Testis (tissue), 3 donors: ENCODE data around the gene CCDC43. TPM values are rescaled to one million over a fixed set of nuclear protein-coding genes. Genes with fewer than 3 reads are reported as not detected.

ENCODE experiments used
- DNase-seq: peaks from one replicate; pipeline ENCODE4 v3.0.0-alpha.2; 2019
- H3K27ac ChIP-seq, 2 donors: fragments of 200-600 bp; sonication (generic); one replicate each; pipeline ENCODE4 v1.5.1; 2019
- H3K27me3 ChIP-seq: fragments of 200-600 bp; sonication (generic); one replicate; pipeline ENCODE4 v1.5.1; 2019
- H3K36me3 ChIP-seq: fragments of 200-600 bp; sonication (generic); one replicate; pipeline ENCODE4 v1.5.1; 2017; ENCODE audit warnings: low read depth; ENCODE audit errors: missing control alignments
- H3K4me1 ChIP-seq: fragments of 200-600 bp; sonication (generic); one replicate; pipeline ENCODE4 v1.5.1; 2019
- H3K4me3 ChIP-seq, 2 donors: fragments of 200-600 bp; sonication (generic); one replicate each; pipeline ENCODE4 v1.5.1; 2017 to 2019
- H3K9me3 ChIP-seq: fragments of 200-600 bp; sonication (generic); one replicate; pipeline ENCODE4 v1.5.1; 2017
- CTCF ChIP-seq, 3 experiments: fragments of 450-650 bp in 2 of 3; fragments of 200-600 bp in 1 of 3; sonication (generic) in 1 of 3; IDR thresholded peaks; one replicate each; pipeline ENCODE4 v1.5.1; 2016 to 2019; ENCODE audit warnings: antibody characterized with exemption in 3 of 3, mild to moderate bottlenecking in 2 of 3, moderate library complexity in 1 of 3
- POLR2A ChIP-seq: fragments of 450-650 bp; IDR thresholded peaks from one replicate; pipeline ENCODE4 v1.6.1; 2017; ENCODE audit warnings: antibody characterized with exemption, mild to moderate bottlenecking, moderate library complexity
- WGBS, 2 donors: methylation state at CpG; one replicate each; pipeline ENCODE4 v1.1.5; 2018; 5-methylcytosine and 5-hydroxymethylcytosine counted together
- intact Hi-C: fragments of 100-400 bp; cut with DNase I; formaldehyde crosslinking; loops from one replicate; pipeline ENCODE4 v1.15.1; 2023; ENCODE audit warnings: low total_unique reads
- polyA plus RNA-seq: library from polyadenylated mRNA; stranded (reverse); fragments of 350-450 nt; fragmentation: Illumina TruSeq; extraction: RNeasy Lipid Tissue Mini Kit (QIAGEN cat#74804); gene quantifications from one replicate; pipeline ENCODE4 v1.2.3, GENCODE V29; 2014; ENCODE audit warnings: low read depth, low replicate concordance; ENCODE audit not compliant: insufficient read depth
- small RNA-seq, 2 donors: library from RNA; depleted of rRNA; stranded (forward); fragments of <200 nt; gene quantifications; one replicate each; pipeline ENCODE3, GENCODE V24; 2016
- total RNA-seq, 2 donors: library from RNA; depleted of rRNA; stranded (reverse); fragments of >200 nt; gene quantifications; one replicate each; pipeline ENCODE4 v1.2.3, GENCODE V29; 2016

CCDC43 gene
- total and polyA plus RNA-seq, 3 donors from 2014 or later: 18.6 to 27.9 (median 20.8) TPM

GRCh38 chr17:44629314-44629713 lies 60.3 kb downstream of the CCDC43 start:
- WGBS, 2 donors: 81% methylated on average over 7 to 13 of the region's 13 CpGs
- no peaks in the 10 kb centered on the region for H3K27me3 ChIP-seq
- H3K36me3 ChIP-seq: no peaks in the 10 kb centered on the region
- no peak for DNase-seq
- no peaks in the 10 kb centered on the region for H3K9me3 ChIP-seq
- peaks cover 8% of the 10 kb centered on the region for H3K4me1 ChIP-seq
- no peak for TF ChIP-seq CTCF (IDR thresholded peaks at IDR 0.05)
- no peak for TF ChIP-seq POLR2A
- peak overlapping the region in 1 of 2 donors; percentile 50 for H3K4me3 ChIP-seq
- intact Hi-C loops: no loop called here
- H3K27ac ChIP-seq: no peak overlapping the region

GRCh38 chr17:44628243-44629188 lies 61.1 kb downstream of the CCDC43 start:
- Histone ChIP-seq H3K27me3 (no peaks in the 10 kb centered on the region), H3K4me1 (peaks cover 8% of the 10 kb centered on the region), H3K36me3 (no peaks in the 10 kb centered on the region), H3K4me3 (peak overlapping the region; percentile 33 to 50), H3K27ac (no peak overlapping the region), H3K9me3 (no peaks in the 10 kb centered on the region)
- WGBS, 2 donors: 45 to 47% methylated on average over 23 to 27 of the region's 34 CpGs
- intact Hi-C loops: no loop called here
- DNase-seq: peak; percentile 71
- TF ChIP-seq CTCF (IDR thresholded peaks at IDR 0.05) (no peak), POLR2A (no peak)

GRCh38 chr17:44627513-44628242 lies 61.9 kb downstream of the CCDC43 start:
- no peaks in the 10 kb centered on the region for H3K27me3 ChIP-seq
- peaks cover 8% of the 10 kb centered on the region for H3K4me1 ChIP-seq
- H3K9me3 ChIP-seq: no peaks in the 10 kb centered on the region
- TF ChIP-seq CTCF (IDR thresholded peaks at IDR 0.05) (no peak), POLR2A (no peak)
- peak; percentile 33 for DNase-seq
- 55 to 59% methylated on average over 9 of the region's 9 CpGs for WGBS, 2 donors
- H3K4me3 ChIP-seq: peak overlapping the region in 1 of 2 donors; percentile 50
- no peak overlapping the region for H3K27ac ChIP-seq
- intact Hi-C loops: no loop called here
- no peaks in the 10 kb centered on the region for H3K36me3 ChIP-seq

Small RNA genes within 50 kb of the gene (small RNA-seq; reads per million reads assigned to genes)
- gene RN7SL819P (0 reads per million in 2 donors), gene SMCO4P1 (0 reads per million in 2 donors)

Other genes starting within 250 kb of the CCDC43 start
- gene GPATCH8, start 186.4 kb downstream of the CCDC43 start, total RNA-seq: 10 to 100 TPM; 69.2 to 70.0 TPM
- gene GPATCH8, start 186.4 kb downstream of the CCDC43 start, polyA plus RNA-seq: 32.8 TPM
- gene FZD2, start 132.3 kb downstream of the CCDC43 start, total RNA-seq: 1 to 10 TPM; 4.2 to 9.1 TPM
- gene FZD2, start 132.3 kb downstream of the CCDC43 start, polyA plus RNA-seq: 6.1 TPM
- gene MEIOC, start 33.3 kb downstream of the CCDC43 start, total RNA-seq: 100 to 1,000 TPM in 1 of 2 donors, 10 to 100 TPM in 1; 85.0 to 128 TPM
- gene MEIOC, start 33.3 kb downstream of the CCDC43 start, polyA plus RNA-seq: 58.2 TPM
- gene DBF4B, start 18.9 kb upstream of the CCDC43 start, total RNA-seq: 10 to 100 TPM; 47.3 to 55.1 TPM
- gene DBF4B, start 18.9 kb upstream of the CCDC43 start, polyA plus RNA-seq: 50.2 TPM
- gene ADAM11, start 69.2 kb upstream of the CCDC43 start, total RNA-seq: 1 to 10 TPM; 7.6 TPM
- 4.9 TPM for gene ADAM11, start 69.2 kb upstream of the CCDC43 start, polyA plus RNA-seq
- gene GJC1, start 140.5 kb upstream of the CCDC43 start, total RNA-seq: 10 to 100 TPM; 16.9 to 21.0 TPM
- 19.3 TPM for gene GJC1, start 140.5 kb upstream of the CCDC43 start, polyA plus RNA-seq
- gene HIGD1B, start 158.1 kb upstream of the CCDC43 start, total RNA-seq: under 1 TPM in 1 of 2 donors, not detected in 1; 0.81 TPM
- gene HIGD1B, start 158.1 kb upstream of the CCDC43 start, polyA plus RNA-seq: 2.6 TPM
- gene EFTUD2, start 209.7 kb upstream of the CCDC43 start, total RNA-seq: 100 to 1,000 TPM; 124 to 131 TPM
- gene EFTUD2, start 209.7 kb upstream of the CCDC43 start, polyA plus RNA-seq: 95.5 TPM
- under 1 TPM; 0.55 to 0.62 TPM for gene GFAP, start 225.7 kb upstream of the CCDC43 start, total RNA-seq
- 0.91 TPM for gene GFAP, start 225.7 kb upstream of the CCDC43 start, polyA plus RNA-seq